ENCODE measurements around the gene SLC8A2. TPM values are rescaled to one million over a fixed set of nuclear protein-coding genes. Genes with fewer than 3 reads are reported as not detected.

SLC8A2 gene
- total and polyA plus RNA-seq, 2 of the 8 experiments (the other 6 are each of a cell fraction or from before 2014, with no cell fraction given): 7.3 to 12.4 TPM

- Histone ChIP-seq H3K9me3 (ENCODE audit: insufficient read depth in 2 of 2, low read depth in 1 of 2, low read length in 1 of 2) (no peaks in the 10 kb centered on the region), H3K4me2 (ENCODE audit: insufficient read depth in 1 of 2, low read depth in 2 of 2, low read length in 2 of 2) (no peak overlapping the region), H2BK12ac (ENCODE audit: low read depth, low read length) (no peak overlapping the region; the same call in 1 of the 2 replicates), H2BK5ac (ENCODE audit: low read depth, low read length) (no peak overlapping the region; the same call in 1 of the 2 replicates), H4K8ac (ENCODE audit: extremely low read depth, insufficient read depth, low read length) (no peak overlapping the region), H2BK120ac (replicated peaks; ENCODE audit: low read depth, low read length) (no peak overlapping the region), H3K27me3 (replicated peaks in 1 of 4; ENCODE audit: control insufficient read depth in 3 of 4, extremely low read depth in 1 of 4, insufficient read depth in 3 of 4, low read length in 3 of 4) (no peaks in the 10 kb centered on the region), H3K56ac (replicated peaks; ENCODE audit: insufficient read length, low read depth, low read length) (no peak overlapping the region), H2AFZ (ENCODE audit: low read length) (no peak overlapping the region), H3K4ac (replicated peaks; ENCODE audit: insufficient read length, low read depth, low read length) (no peak overlapping the region), H3K23me2 (ENCODE audit: low read depth, low read length) (peaks cover 6% of the 10 kb centered on the region; the same call in 1 of the 2 replicates), H3K27ac (ENCODE audit: low read depth, low read length) (no peak overlapping the region), H4K91ac (replicated peaks; ENCODE audit: insufficient read length, low read length) (no peak overlapping the region), H3K79me1 (ENCODE audit: low read depth, low read length) (peaks cover 35% of the 10 kb centered on the region), H3K18ac (ENCODE audit: extremely low read depth, low read length) (no peak overlapping the region), H2AK5ac (ENCODE audit: low read depth, low read length) (no peak overlapping the region), H4K5ac (ENCODE audit: insufficient read length, low read depth, low read length) (no peak overlapping the region), H3K79me2 (ENCODE audit: control insufficient read depth in 1 of 2, insufficient read depth in 2 of 2, low read length in 2 of 2) (peaks cover 7 to 76% of the 10 kb centered on the region in 2 experiments; a peak in 3 of 4 replicates), H3K9ac (replicated peaks in 1 of 4; ENCODE audit: extremely low read depth in 1 of 4, low read depth in 3 of 4, low read length in 3 of 4) (no peak overlapping the region), H3K36me3 (ENCODE audit: control insufficient read depth in 2 of 4, insufficient read depth in 4 of 4, low read length in 3 of 4) (no peaks in the 10 kb centered on the region), H3K4me1 (replicated peaks in 1 of 4; ENCODE audit: control insufficient read depth in 3 of 4, insufficient read depth in 4 of 4, low read length in 3 of 4) (peaks cover 0 to 11% (median 4%) of the 10 kb centered on the region in 4 experiments; a peak in 5 of 7 replicates), H3K4me3 (ENCODE audit: extremely low read depth in 1 of 4, insufficient read depth in 2 of 4, low read depth in 3 of 4, low read length in 4 of 4) (no peak overlapping the region), H2BK15ac (ENCODE audit: low read length) (no peak overlapping the region), H4K20me1 (replicated peaks in 1 of 2; ENCODE audit: control insufficient read depth in 1 of 2, insufficient read depth in 2 of 2, low read length in 2 of 2) (peaks cover 5 to 23% of the 10 kb centered on the region in 2 experiments), H3K23ac (ENCODE audit: insufficient read length) (no peak overlapping the region), H3K14ac (ENCODE audit: insufficient read length) (no peak overlapping the region), H2BK20ac (ENCODE audit: low read length) (no peak overlapping the region)
- DNase-seq (ENCODE audit: low read depth in 1 of 2, low spot score in 2 of 2) (no peak), FAIRE-seq (no peak)
- no peak for TF ChIP-seq HDAC6 (IDR thresholded peaks at IDR 0.05; ENCODE audit: low read depth, low read length)
- no peak for TF ChIP-seq POU5F1 (IDR thresholded peaks at IDR 0.05; ENCODE audit: low read depth, low read length)
- TF ChIP-seq ASH2L (IDR thresholded peaks at IDR 0.05; ENCODE audit: low read length): no peak
- TF ChIP-seq KDM4A (IDR thresholded peaks at IDR 0.05; ENCODE audit: low read depth, low read length, severe bottlenecking): no peak
- no peak for TF ChIP-seq CTBP2 (IDR thresholded peaks at IDR 0.05; ENCODE audit: borderline replicate concordance, insufficient read depth, insufficient read length, low read length)
- TF ChIP-seq SAP30 (IDR thresholded peaks at IDR 0.05; ENCODE audit: insufficient read depth, insufficient replicate concordance, low read length): no peak
- TF ChIP-seq TEAD4 (IDR thresholded peaks at IDR 0.05; ENCODE audit: low read depth, low read length): no peak
- TF ChIP-seq SRF (IDR thresholded peaks at IDR 0.05; ENCODE audit: low read depth, low read length): no peak
- no peak for TF ChIP-seq CHD1 (IDR thresholded peaks at IDR 0.05; ENCODE audit: low read depth, low read length)
- no peak for TF ChIP-seq YY1 (IDR thresholded peaks at IDR 0.05; ENCODE audit: low read depth, low read length)
- TF ChIP-seq MAX (IDR thresholded peaks at IDR 0.05): no peak
- no peak for TF ChIP-seq GTF2F1 (IDR thresholded peaks at IDR 0.05; ENCODE audit: borderline replicate concordance, low read depth, low read length)
- no peak for TF ChIP-seq SIN3A (conservative IDR thresholded peaks at IDR 0.05 in 1 of 2, IDR thresholded peaks at IDR 0.05 in 1 of 2; ENCODE audit: low read depth in 1 of 2, low read length in 2 of 2)
- no peak for TF ChIP-seq SIX5 (IDR thresholded peaks at IDR 0.05; ENCODE audit: low read depth, low read length)
- 93% methylated on average over 7 of the region's 7 CpGs; no CpG with 5 or more reads in 1 of the 2 experiments for WGBS, 2 experiments (ENCODE audit: extremely low coverage in 1 of 2, insufficient coverage in 1 of 2, insufficient read length in 1 of 2, insufficient replicate concordance in 2 of 2, low coverage in 1 of 2, low lambda C conversion rate in 2 of 2, missing lambda C conversion rate in 1 of 2)
- POLR2A ChIA-PET (ENCODE audit: partially characterized antibody): interaction anchor here (0.7 to 1.1 kb wide), 2 partner anchors 48 to 84 kb away, joined by 3 read pairs; no protein-coding TSS in a partner anchor
- CTCF ChIA-PET (ENCODE audit: partially characterized antibody): interaction anchor here (0.8 to 2.9 kb wide), 9 partner anchors 9 to 201 kb away, joined by 3 to 10 read pairs (median 7); partner anchors contain the start of genes EHD2 and KPTN
Observed at GRCh38 chr19:47511681-47512080, 40.0 kb upstream of the SLC8A2 start.
